HepG2 (cell line): ENCODE data around the gene YLPM1. TPM values are rescaled to one million over a fixed set of nuclear protein-coding genes. Genes with fewer than 3 reads are reported as not detected.
A peak's percentile ranks its signal among the peaks of the same experiment; 100 is the strongest.

ENCODE experiments used
- ATAC-seq: fragments of 200-7000 bp; cut with Tn5 transposase; 3 replicates; pipeline ENCODE4 v1.9.1; 2020; ENCODE audit warnings: mild to moderate bottlenecking, moderate library complexity
- BruUV-seq: library from RNA; stranded (reverse); fragments of 400-500 nt; replicated peaks from 2 replicates; lab custom pipeline; 2021; lab: Mats Ljungman, UMichigan
- CTCF ChIA-PET: fragments of 300-600 bp; formaldehyde crosslinking; extraction: SDS; loops from one replicate; lab custom pipeline; 2021; ENCODE audit warnings: low total read pairs, inconsistent platforms, low intra/inter-chr PET ratio; lab: Yijun Ruan, JAX
- POLR2A ChIA-PET: fragments of 350-600 bp; sonication (Branson Sonifier 250); formaldehyde crosslinking; loops from one replicate; lab custom pipeline; 2020; ENCODE audit warnings: antibody characterized with exemption, inconsistent platforms; lab: Yijun Ruan, JAX
- DNase-seq: peaks from one replicate; pipeline ENCODE4 v3.0.0-alpha.2; 2015; ENCODE audit warnings: low spot score
- FAIRE-seq: peaks from 3 replicates; lab custom pipeline; 2011; peaks lifted over from hg19 to GRCh38; lab: Jason Lieb, UNC
- H2AFZ ChIP-seq: one replicate; pipeline ENCODE4 v1.6.1; 2011; ENCODE audit warnings: low read length, inconsistent platforms
- H3K27ac ChIP-seq: fragments of 300-600 bp; 3 replicates; pipeline ENCODE4 v1.8.0; 2011; ENCODE audit warnings: mixed run types, mild to moderate bottlenecking, mixed read lengths, low read length, inconsistent platforms; ENCODE audit not compliant: insufficient read depth; ENCODE audit errors: extremely low read length
- H3K27me3 ChIP-seq, 2 experiments: fragments of 200-600 bp in 1 of 2; 2 replicates in 1 of 2; 3 replicates in 1 of 2; pipeline versions ENCODE4 v1.6.0 to v1.8.0; 2011; ENCODE audit warnings: low read length in 2 of 2, mild to moderate bottlenecking in 2 of 2, moderate library complexity in 2 of 2, inconsistent platforms in 1 of 2; ENCODE audit not compliant: insufficient read depth in 2 of 2, control insufficient read depth in 1 of 2
- H3K36me3 ChIP-seq, 2 experiments: fragments of 200-600 bp in 1 of 2; replicated peaks in 1 of 2; 2 replicates in 1 of 2; 3 replicates in 1 of 2; pipeline versions ENCODE4 v1.5.1 to v1.8.0; 2011; ENCODE audit warnings: low read length in 2 of 2, inconsistent platforms in 1 of 2; ENCODE audit not compliant: insufficient read depth in 2 of 2, control insufficient read depth in 1 of 2
- H3K4me1 ChIP-seq: 2 replicates; pipeline ENCODE4 v1.5.1; 2012; ENCODE audit warnings: low read length, inconsistent platforms; ENCODE audit not compliant: insufficient read depth
- H3K4me2 ChIP-seq: 2 replicates; pipeline ENCODE4 v1.6.0; 2011; ENCODE audit warnings: low read depth, low read length, inconsistent platforms
- H3K4me3 ChIP-seq, 3 experiments: fragments of 200-600 bp in 1 of 3; sonication (generic), shearing (Covaris generic) in 1 of 3; replicated peaks in 1 of 3; 2 replicates each; pipeline ENCODE4 v1.5.1; 2011 to 2016; ENCODE audit warnings: low read length in 3 of 3, inconsistent platforms in 2 of 3, low read depth in 2 of 3, mild to moderate bottlenecking in 2 of 3, control low read depth in 1 of 3, mixed read lengths in 1 of 3; ENCODE audit not compliant: insufficient read depth in 1 of 3
- H3K79me2 ChIP-seq: one replicate; pipeline ENCODE4 v1.6.1; 2011; ENCODE audit warnings: low read length, inconsistent platforms; ENCODE audit not compliant: insufficient read depth
- H3K9ac ChIP-seq: 2 replicates; pipeline ENCODE4 v1.6.0; 2011; ENCODE audit warnings: mild to moderate bottlenecking, low read depth, low read length, inconsistent platforms; ENCODE audit not compliant: insufficient read depth
- H3K9me3 ChIP-seq: 2 replicates; pipeline ENCODE4 v1.5.1; 2012; ENCODE audit warnings: mild to moderate bottlenecking, low read length
- H4K20me1 ChIP-seq: 2 replicates; pipeline ENCODE4 v1.6.0; 2011; ENCODE audit warnings: inconsistent platforms, mild to moderate bottlenecking, low read length, moderate library complexity; ENCODE audit not compliant: insufficient read depth
- RBFOX2 ChIP-seq: fragments of 200-400 bp; formaldehyde crosslinking; IDR thresholded peaks from 2 replicates; pipeline ENCODE4 v1.6.1; 2017; ENCODE audit warnings: low read depth, mild to moderate bottlenecking, low read length
- WGBS: methylation state at CpG from one replicate; pipeline ENCODE4 v1.1.6; 2017; ENCODE audit warnings: low lambda C conversion rate; 5-methylcytosine and 5-hydroxymethylcytosine counted together
- in situ Hi-C: cut with HindIII; loops from 2 replicates; pipeline ENCODE4 v1.10.0; 2017; ENCODE audit warnings: low pct_unique_long_range_greater_than_20kb; ENCODE audit not compliant: extremely low pct_ligation_motif_present
- intact Hi-C: fragments of 100-400 bp; cut with micrococcal nuclease; formaldehyde crosslinking; loops from one replicate; pipeline ENCODE4 v1.10.0; 2022; ENCODE audit not compliant: unreplicated experiment
- polyA plus RNA-seq, 8 experiments: library from polyadenylated mRNA; depleted of rRNA in 3 of 8; stranded (reverse) in 7 of 8; unstranded in 1 of 8; fragments of >200 nt; fragmentation: Illumina TruSeq in 4 of 8; extraction: Trizol in 4 of 8; gene quantifications; 2 replicates each; pipeline versions ENCODE4 v1.2.1 to v1.2.3, GENCODE V29; 2011 to 2016; ENCODE audit warnings: low read depth in 4 of 8, missing spikeins in 1 of 8, mixed read lengths in 1 of 8; ENCODE audit not compliant: insufficient read depth in 1 of 8
- total RNA-seq, 5 experiments: library from RNA; depleted of rRNA; stranded (reverse); fragments of >200 nt; fragmentation: Illumina TruSeq; extraction: Trizol; gene quantifications; 2 replicates each; pipeline ENCODE4 v1.2.3, GENCODE V29; 2016; ENCODE audit warnings: low read depth in 1 of 5
- TF ChIP-seq, protein P1 (sequence below), 2 experiments: fragments of 450-650 bp in 1 of 2; sonication (generic) in 1 of 2; formaldehyde crosslinking in 1 of 2; IDR thresholded peaks; 2 replicates each; pipeline versions ENCODE4 v1.6.1 to v1.8.0; 2016 to 2022; ENCODE audit warnings: antibody characterized with exemption in 1 of 2, mild to moderate bottlenecking in 1 of 2, missing genetic modification reagents in 1 of 2
- TF ChIP-seq, protein P2 (sequence below), 2 experiments: sonication (generic) in 1 of 2; formaldehyde crosslinking in 1 of 2; IDR thresholded peaks; 2 replicates each; pipeline versions ENCODE4 v1.5.1 to v1.6.1; 2011 to 2020; ENCODE audit warnings: borderline replicate concordance in 1 of 2, low read depth in 1 of 2, low read length in 1 of 2, mild to moderate bottlenecking in 1 of 2, missing genetic modification reagents in 1 of 2, moderate library complexity in 1 of 2

Gene YLPM1
- total and polyA plus RNA-seq, 2 of the 13 experiments (the other 11 are each of a cell fraction or from before 2014, with no cell fraction given) = 6.7 to 21.9 TPM

DNA sequence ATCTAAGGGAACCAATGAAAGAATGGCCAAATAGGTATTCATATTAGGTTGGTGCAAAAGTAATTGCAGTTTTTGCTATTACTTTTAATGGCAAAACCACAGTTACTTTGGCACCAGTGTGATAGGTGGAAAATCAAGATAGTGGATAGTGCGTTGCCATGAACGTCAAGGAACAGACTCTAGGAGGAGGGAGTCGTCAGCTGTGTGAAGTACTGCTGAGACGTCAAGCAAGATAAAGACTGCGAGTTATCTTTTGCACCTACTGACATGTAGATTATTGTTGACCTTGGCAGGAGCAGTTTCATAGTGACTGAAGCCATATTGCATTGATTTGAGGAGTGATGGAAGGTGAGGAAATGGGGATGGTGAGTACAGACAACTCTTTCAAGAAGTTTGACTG, 8.3 kb downstream of the YLPM1 start:
- no peak for DNase-seq
- Histone ChIP-seq H2AFZ (no peak overlapping the region), H3K4me3 (no peak overlapping the region), H4K20me1 (peaks cover 6% of the 10 kb centered on the region; the same call in 1 of the 2 replicates), H3K27ac (no peak overlapping the region), H3K36me3 (peaks cover 4 to 20% of the 10 kb centered on the region in 2 experiments), H3K79me2 (peaks cover 69% of the 10 kb centered on the region), H3K9ac (no peak overlapping the region), H3K9me3 (no peaks in the 10 kb centered on the region), H3K27me3 (no peaks in the 10 kb centered on the region), H3K4me1 (peaks cover 20% of the 10 kb centered on the region), H3K4me2 (no peak overlapping the region)
- TF ChIP-seq, protein P1, sequence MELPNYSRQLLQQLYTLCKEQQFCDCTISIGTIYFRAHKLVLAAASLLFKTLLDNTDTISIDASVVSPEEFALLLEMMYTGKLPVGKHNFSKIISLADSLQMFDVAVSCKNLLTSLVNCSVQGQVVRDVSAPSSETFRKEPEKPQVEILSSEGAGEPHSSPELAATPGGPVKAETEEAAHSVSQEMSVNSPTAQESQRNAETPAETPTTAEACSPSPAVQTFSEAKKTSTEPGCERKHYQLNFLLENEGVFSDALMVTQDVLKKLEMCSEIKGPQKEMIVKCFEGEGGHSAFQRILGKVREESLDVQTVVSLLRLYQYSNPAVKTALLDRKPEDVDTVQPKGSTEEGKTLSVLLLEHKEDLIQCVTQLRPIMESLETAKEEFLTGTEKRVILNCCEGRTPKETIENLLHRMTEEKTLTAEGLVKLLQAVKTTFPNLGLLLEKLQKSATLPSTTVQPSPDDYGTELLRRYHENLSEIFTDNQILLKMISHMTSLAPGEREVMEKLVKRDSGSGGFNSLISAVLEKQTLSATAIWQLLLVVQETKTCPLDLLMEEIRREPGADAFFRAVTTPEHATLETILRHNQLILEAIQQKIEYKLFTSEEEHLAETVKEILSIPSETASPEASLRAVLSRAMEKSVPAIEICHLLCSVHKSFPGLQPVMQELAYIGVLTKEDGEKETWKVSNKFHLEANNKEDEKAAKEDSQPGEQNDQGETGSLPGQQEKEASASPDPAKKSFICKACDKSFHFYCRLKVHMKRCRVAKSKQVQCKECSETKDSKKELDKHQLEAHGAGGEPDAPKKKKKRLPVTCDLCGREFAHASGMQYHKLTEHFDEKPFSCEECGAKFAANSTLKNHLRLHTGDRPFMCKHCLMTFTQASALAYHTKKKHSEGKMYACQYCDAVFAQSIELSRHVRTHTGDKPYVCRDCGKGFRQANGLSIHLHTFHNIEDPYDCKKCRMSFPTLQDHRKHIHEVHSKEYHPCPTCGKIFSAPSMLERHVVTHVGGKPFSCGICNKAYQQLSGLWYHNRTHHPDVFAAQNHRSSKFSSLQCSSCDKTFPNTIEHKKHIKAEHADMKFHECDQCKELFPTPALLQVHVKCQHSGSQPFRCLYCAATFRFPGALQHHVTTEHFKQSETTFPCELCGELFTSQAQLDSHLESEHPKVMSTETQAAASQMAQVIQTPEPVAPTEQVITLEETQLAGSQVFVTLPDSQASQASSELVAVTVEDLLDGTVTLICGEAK (IDR thresholded peaks at IDR 0.05) = peak; percentile 37; the same call in 1 of the 2 replicates
- TF ChIP-seq, protein P1 (CRISPR knock-in tag; IDR thresholded peaks at IDR 0.05) = no peak
- TF ChIP-seq, protein P2, sequence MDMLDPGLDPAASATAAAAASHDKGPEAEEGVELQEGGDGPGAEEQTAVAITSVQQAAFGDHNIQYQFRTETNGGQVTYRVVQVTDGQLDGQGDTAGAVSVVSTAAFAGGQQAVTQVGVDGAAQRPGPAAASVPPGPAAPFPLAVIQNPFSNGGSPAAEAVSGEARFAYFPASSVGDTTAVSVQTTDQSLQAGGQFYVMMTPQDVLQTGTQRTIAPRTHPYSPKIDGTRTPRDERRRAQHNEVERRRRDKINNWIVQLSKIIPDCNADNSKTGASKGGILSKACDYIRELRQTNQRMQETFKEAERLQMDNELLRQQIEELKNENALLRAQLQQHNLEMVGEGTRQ (IDR thresholded peaks at IDR 0.05; ENCODE audit: low read depth, low read length) = no peak
- TF ChIP-seq, protein P2 (CRISPR knock-in tag; IDR thresholded peaks at IDR 0.05; ENCODE audit: borderline replicate concordance) = no peak
- no peak for TF ChIP-seq RBFOX2
- BruUV-seq = no TSS peak
- in situ Hi-C loops = no loop called here
- intact Hi-C loops = no loop called here
- POLR2A ChIA-PET = no interaction called here
- ATAC-seq = no peak
- CTCF ChIA-PET = no interaction called here
- no peak for FAIRE-seq
- 92% methylated on average over 5 of the region's 5 CpGs for WGBS
